ELR (cell line): ENCODE data around the gene ACAD11.
"Not testable (repeated sequence)": the region's sequence is repeated elsewhere in the genome, so short reads cannot be mapped to it uniquely, and the experiment has no call there.

ENCODE experiments used
- DNase-seq: peaks from one replicate; pipeline ENCODE4 v3.0.0-alpha.2; 2015; ENCODE audit warnings: low read depth

The ACAD11 gene

GRCh38 chr3:132597660-132598059, 61.9 kb downstream of the ACAD11 start:
- no peak for DNase-seq

- DNase-seq, result peak; percentile 55
Measured at GRCh38 chr3:132596816-132597433, 62.7 kb downstream of the ACAD11 start, which contains the start of gene ACKR4. ACKR4 (plus strand) TSS chr3:132597270; CDS start chr3:132600398, 3,128 bp downstream.

- no peak for DNase-seq
Measured at GRCh38 chr3:132596326-132596725, 63.3 kb downstream of the ACAD11 start.

GRCh38 chr3:132595014-132595413, 64.6 kb downstream of the ACAD11 start:
- DNase-seq, result peak; percentile 85

GRCh38 chr3:132594498-132594897, 65.1 kb downstream of the ACAD11 start:
- DNase-seq, result no peak

GRCh38 chr3:132593947-132594323, 65.7 kb downstream of the ACAD11 start:
- peak; percentile 94 for DNase-seq

- no peak for DNase-seq
Measured at GRCh38 chr3:132593241-132593946, 66.2 kb downstream of the ACAD11 start.

- DNase-seq, result no peak
Measured at GRCh38 chr3:132592216-132592615, 67.4 kb downstream of the ACAD11 start.

GRCh38 chr3:132587401-132587800, 72.2 kb downstream of the ACAD11 start:
- no peak for DNase-seq

- no peak for DNase-seq
Measured at GRCh38 chr3:132573797-132574211, 85.8 kb downstream of the ACAD11 start.

GRCh38 chr3:132570016-132570415, 89.6 kb downstream of the ACAD11 start:
- no peak for DNase-seq

- no peak for DNase-seq
Measured at GRCh38 chr3:132569580-132569979, 90.0 kb downstream of the ACAD11 start.

GRCh38 chr3:132569153-132569552, 90.5 kb downstream of the ACAD11 start:
- DNase-seq, result no peak

GRCh38 chr3:132568422-132568821, 91.2 kb downstream of the ACAD11 start:
- DNase-seq, result no peak

- no peak for DNase-seq
Measured at GRCh38 chr3:132564070-132564465, 95.5 kb downstream of the ACAD11 start.

- no peak for DNase-seq
Measured at GRCh38 chr3:132563420-132564069, 96.1 kb downstream of the ACAD11 start.

- DNase-seq, result no peak
Measured at GRCh38 chr3:132561003-132561402, 98.6 kb downstream of the ACAD11 start.

GRCh38 chr3:132556508-132557159, 103.0 kb downstream of the ACAD11 start:
- no peak for DNase-seq

GRCh38 chr3:132556036-132556386, 103.6 kb downstream of the ACAD11 start:
- not testable (repeated sequence) for DNase-seq

- no peak for DNase-seq
Measured at GRCh38 chr3:132555306-132556035, 104.1 kb downstream of the ACAD11 start.

- no peak for DNase-seq
Measured at GRCh38 chr3:132554437-132554836, 105.2 kb downstream of the ACAD11 start.

- no peak for DNase-seq
Measured at GRCh38 chr3:132553826-132554225, 105.8 kb downstream of the ACAD11 start.
